GM18873 (cell line): Measurements from ENCODE around the gene UBXN7.
"Not testable (repeated sequence)": the region's sequence is repeated elsewhere in the genome, so short reads cannot be mapped to it uniquely, and the experiment has no call there.

Source experiments
- ATAC-seq: cut with Tn5 transposase; IDR thresholded peaks from one replicate; pipeline ENCODE4 v1.9.1; 2021; ENCODE audit warnings: mild to moderate bottlenecking, moderate library complexity, moderate number of reproducible peaks; ENCODE audit not compliant: unreplicated experiment, low FRiP score

UBXN7 gene

DNA sequence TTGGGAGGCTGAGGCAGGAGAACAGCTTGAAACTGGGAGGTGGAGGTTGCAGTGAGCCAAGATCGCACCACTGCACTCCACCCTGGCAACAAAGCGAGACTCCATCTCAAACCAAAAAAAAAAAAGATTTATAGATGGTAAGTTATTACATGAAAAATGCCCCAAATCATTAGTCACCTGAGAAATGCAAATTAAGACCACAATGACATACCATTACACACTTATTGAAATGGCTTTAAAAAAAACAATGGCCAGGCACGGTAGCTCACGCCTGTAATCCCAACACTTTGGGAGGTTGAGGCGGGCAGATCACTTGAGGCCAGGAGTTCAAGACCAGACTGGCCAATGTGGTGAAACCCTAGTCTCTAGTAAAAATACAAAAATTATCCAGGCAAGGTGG, 10.6 kb downstream of the UBXN7 start:
- not testable (repeated sequence) for ATAC-seq

DNA sequence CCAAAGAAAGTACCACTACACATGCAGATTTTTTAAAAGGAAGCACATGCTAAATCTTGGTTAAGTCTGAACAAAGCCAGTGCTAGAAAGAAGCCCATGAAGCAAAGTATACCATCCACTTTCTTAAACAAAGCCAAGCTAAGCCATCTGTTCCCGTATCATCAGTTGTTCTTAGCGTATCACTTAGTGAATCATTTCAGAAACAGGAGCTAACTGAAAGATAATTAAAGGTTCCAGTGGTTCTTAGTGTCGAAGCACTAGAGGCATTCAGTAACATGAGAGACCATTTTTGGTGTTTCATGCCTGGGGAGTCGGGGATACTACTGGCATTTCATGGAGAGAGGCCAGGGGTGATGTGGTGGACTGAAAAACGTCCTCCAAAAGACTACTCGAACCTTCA, 12.8 kb downstream of the UBXN7 start:
- ATAC-seq = no peak

DNA sequence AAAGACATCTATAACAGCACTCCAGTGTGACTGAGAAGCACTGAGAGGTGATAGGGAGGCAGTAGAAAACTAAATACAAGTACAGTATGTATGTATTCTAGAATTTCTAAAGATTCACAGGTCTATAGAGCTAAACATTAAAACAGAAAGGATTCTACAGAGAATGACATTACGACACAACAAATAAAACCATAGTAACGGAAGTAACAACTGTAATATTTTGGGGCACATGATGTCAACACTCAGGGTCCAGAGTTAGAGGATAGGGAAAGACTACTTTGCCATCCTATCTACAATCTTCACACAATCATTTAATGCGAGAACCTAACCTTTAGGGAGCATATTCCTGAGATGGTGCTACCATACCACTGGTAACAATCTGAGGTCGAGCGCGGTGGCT, 13.6 kb downstream of the UBXN7 start:
- no peak for ATAC-seq

DNA sequence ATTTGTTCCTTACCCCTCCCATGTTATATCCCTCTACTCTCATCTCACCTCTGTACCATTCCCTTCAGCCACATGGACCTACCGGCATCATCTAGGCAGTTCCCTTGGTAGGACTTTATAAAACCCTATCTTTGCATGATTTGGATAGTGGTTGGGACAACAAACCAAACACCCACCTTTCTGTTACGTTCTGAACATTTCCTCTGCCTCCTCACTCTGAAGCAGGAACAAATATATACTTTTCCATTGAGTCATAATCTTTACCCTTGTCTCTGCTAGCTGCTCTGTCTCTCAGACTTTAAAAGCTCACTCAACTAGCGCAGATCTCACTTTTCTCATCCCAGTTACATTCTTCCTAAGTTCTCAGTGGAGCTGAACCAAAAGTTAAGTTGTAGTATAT, 17.8 kb downstream of the UBXN7 start:
- no peak for ATAC-seq

DNA sequence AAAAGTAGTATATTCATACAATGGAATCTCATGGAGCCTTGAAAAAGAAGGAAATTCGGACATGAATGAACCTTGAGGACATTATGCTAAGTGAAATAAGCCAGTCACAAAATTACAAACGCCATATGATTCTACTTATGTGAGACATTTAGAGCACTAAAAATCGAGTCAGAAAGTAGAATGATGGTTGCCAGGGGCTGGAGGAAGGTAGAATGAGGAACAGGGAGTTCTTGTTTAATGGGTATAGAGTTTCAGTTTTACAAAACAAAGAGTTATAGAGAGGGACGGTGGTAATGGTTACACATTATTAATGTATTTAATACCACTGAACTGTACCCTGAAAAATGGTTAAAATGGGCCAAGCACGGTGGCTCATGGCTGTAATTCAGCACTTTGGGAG, 19.5 kb downstream of the UBXN7 start:
- no peak for ATAC-seq

DNA sequence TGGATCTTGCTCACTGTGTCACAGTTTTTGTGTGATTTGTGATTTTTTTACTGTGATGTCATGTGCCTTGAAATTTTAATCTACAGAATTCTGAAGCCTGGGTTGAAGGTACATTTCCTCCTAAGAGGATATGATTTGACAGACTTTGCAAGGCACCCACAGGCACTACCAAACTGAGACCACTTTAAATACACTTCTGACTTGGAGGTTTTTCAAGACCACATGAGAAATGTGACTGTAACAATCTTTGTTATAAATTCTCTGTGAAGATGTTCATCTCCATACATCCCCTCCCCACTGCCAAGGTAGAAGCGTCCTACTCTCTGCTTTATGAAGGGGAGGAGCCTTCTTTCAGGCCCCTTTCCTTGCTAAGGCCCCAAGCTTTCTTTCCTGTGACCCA, 22.8 kb downstream of the UBXN7 start:
- ATAC-seq = no peak

DNA sequence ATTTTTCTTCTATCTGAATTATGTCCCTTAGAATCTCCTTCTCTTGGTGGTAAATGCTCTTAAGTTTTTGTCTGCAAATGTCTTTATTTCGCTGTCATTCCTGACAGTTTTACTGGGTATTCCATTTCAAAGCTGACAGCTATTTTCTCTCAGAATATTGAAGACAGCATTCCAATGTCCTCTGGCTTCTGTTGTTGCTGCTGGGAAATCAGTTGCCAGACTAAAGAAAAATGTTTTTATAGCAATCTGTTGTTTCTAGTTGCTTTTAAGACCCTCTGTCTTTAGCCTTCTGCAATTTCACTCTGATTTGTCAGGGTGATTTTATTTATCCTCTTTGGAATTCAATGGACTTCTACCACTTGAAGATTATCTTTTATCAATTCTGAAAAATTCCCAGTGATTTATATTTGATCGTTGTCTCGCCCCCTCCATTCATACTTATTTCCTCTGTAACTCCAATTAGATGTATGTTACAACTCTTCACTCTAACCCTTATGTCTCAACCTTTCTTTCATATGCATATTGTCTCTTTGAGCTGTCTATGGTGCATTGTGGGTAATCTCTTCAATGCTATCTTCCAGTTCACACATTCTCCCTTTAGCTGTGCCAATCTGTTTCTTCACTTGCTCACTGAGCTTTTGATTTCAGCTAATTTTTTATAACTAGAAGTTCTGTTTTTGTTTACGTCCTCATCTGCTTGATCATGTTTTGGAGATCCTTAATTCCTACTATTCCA, 23.5 kb downstream of the UBXN7 start:
- ATAC-seq = no peak

DNA sequence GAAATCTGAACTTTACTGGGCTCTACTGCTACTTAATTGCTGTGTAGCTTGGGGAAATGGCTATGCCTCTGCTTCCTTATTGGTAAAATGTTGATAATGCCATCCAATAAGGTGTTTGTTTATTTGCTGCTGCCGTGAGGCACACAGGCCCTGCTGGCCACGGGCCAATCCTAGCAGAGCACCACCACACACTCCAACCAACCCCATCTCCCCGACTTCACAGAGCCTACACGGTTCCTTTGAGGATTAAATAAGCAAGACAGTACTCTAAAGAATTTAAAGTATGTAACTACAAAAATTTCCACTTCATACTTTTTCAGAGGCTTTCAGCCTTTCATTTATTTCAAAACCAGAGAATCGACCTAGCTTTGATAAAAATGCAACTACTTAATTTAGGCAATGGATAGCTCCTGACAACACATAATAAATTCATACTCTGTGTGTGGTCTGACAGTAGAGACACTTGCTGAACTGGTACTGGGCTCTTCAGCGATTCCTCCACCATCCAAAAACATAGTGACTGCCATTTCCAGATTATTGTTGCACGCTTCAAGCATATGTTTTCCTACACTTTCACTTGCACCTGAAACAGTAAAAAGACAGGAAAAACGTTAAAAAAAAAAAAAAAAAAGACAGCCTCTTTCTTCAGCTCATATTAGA, 25.3 kb downstream of the UBXN7 start:
- no peak for ATAC-seq

DNA sequence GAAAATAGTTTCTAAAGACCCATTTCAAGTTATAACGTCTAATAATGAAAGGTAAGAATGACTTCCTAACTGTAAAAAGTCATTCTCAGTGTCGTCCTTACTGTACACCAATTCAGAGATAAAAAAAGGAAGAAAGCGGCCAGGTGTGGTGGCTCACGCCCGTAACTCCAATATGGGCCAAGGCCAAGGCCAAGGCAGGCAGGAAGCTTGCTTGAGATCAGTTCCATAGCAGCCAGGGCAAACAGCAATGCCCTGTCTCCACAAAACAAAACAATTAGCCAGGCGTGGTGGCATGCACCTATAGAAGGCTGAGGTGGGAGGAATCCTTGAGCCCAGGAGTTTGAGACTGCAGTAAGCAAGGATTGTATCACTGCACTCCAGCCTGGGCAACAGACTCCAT, 31.9 kb downstream of the UBXN7 start:
- no peak for ATAC-seq

DNA sequence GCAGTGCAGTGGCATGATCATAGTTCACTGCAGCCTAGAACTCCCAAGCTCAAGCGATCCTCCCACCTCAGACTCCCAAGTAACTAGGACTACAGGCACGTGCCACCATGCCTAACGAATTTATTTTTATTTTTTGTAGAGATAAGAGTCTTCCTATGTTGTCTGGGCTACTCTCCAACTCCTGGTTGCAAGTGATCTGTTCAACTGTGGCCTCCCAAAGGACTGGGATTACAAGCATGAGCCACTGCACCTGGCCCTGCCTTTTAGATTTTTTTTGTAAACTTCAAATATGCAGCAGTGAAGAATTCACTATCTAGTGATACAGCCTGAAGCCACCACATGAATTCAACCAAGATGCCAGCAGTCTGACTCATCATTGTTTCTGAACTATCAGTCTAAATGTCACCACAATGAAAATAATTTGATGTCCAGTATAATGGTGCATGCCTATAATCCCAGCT, 32.7 kb downstream of the UBXN7 start:
- no peak for ATAC-seq

DNA sequence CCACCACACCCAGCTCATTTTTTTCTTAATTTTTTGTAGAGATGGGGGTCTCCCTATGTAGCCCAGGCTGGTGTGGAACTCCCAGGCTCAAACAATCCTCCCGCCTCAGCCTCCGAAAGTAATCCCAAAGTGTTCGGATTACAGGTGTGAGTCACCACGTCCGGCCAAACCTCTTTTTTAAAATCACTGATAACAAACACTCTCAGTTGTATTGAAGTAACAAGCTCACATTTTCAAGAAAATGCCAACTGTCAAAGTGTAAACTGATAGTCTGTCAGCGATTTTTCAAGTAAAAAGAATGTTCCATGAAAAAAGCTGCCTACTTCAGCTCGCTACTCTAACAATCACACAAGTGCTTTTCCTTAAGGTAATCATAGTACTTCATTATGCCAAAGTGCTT, 33.4 kb downstream of the UBXN7 start:
- ATAC-seq = no peak

DNA sequence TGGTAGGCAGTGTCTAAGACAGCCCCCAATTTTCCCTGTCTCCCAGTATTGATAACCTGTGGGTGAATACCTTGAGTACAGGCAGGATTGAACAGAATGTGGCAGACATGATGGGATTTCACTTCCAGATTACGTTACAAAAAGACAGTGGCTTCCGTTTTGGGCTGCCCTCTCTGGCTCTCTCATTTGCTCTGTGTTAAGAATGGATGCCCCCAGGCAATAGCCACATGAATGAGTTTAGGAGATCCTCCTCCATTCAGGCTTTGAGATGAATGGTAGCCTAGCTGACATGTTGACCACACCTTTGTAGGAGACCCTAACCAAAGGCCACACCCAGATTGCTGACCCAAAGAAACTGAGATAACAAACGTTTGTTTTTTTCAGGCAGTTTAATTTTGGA, 34.3 kb downstream of the UBXN7 start:
- no peak for ATAC-seq

DNA sequence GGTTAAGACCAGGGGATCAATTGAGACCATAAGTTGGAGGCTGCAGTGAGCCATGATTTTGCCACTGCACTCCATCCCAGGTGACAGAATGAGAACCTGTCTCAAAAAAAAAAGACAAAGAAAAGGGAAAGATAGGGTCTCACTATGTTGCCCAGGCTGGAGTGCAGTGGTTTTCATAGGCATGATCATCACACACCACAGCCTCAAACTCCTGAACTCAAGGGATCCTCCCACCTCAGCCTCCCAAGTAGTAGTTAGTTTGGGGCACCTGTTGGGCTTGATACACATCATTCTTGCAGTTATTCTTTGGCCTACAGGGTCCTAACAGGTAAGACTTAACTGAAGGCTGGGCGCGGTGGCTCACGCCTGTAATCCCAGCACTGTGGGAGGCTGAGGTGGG, 42.1 kb downstream of the UBXN7 start:
- no peak for ATAC-seq

DNA sequence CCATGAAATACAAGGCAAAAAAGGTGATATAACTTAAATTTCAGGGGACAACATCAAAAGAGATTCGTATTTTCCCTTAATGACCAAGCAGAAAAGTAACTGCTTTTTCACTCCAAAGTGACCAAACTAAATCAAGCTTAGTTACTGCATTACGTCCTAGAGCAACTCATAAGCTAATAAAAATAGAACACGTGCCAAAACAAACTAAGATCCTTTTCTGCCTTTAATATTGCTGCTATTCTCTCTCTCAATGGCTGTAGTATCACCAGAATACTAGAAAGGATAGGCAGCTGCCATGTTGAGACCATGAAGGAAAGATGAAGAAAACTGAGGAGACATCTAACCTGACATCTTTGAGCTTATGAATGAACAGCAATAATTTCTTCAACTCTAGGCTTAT, 43.3 kb downstream of the UBXN7 start:
- no peak for ATAC-seq

DNA sequence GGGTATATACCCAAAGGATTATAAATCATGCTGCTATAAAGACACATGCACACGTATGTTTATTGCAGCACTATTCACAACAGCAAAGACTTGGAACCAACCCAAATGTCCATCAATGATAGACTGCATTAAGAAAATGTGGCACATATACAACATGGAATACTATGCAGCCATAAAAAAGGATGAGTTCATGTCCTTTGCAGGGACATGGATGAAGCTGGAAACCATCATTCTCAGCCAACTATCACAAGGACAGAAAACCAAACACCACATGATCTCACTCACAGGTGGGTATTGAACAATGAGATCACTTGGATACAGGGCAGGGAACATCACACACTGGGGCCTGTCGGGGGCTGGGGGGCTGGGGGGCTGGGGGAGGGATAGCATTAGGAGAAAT, 44.3 kb downstream of the UBXN7 start:
- ATAC-seq = not testable (repeated sequence)

DNA sequence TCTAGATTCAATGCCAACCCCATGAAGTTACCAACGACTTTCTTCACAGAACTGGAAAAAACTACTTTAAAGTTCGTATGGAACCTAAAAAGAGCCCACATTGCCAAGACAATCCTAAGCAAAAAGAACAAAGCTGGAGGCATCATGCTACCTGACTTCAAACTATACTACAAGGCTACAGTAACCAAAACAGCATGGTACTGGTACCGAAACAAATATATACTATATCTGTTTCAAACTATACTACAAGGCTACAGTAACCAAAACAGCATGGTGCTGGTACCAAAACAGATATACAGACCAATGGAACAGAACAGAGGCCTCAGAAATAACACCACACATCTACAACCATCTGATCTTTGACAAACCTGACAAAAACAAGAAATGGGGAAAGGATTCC, 45.4 kb downstream of the UBXN7 start:
- ATAC-seq = not testable (repeated sequence)

DNA sequence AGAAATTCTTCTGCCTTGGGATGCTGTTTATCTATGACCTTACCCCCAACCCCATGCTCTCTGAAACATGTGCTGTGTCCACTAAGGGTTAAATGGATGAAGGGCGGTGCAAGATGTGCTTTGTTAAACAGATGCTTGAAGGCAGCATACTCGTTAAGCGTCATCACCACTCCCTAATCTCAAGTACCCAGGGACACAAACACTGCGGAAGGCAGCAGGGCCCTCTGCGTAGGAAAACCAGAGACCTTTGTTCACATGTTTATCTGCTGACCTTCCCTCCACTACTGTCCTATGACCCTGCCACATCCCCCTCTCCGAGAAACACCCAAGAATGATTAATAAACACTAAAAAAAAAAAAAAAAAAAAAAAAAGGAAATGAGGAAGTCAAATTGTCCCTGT, 46.2 kb downstream of the UBXN7 start:
- not testable (repeated sequence) for ATAC-seq

DNA sequence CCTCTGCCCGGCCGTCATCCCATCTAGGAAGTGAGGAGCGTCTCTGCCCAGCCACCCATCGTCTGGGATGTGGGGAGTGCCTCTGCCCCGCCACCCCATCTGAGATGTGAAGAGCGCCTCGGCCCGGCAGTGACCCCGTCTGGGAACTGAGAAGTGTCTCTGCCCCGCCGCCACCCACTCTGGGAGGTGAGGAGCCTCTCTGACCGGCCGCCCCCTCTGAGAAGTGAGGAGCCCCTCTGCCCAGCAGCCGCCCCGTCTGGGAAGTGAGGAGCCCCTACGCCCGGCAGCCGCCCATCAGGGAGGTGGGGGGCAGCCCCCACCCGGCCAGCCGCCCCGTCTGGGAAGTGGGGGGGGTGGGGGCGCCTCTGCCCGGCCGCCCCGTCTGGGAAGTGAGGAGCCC, 46.8 kb downstream of the UBXN7 start:
- ATAC-seq = not testable (repeated sequence)

DNA sequence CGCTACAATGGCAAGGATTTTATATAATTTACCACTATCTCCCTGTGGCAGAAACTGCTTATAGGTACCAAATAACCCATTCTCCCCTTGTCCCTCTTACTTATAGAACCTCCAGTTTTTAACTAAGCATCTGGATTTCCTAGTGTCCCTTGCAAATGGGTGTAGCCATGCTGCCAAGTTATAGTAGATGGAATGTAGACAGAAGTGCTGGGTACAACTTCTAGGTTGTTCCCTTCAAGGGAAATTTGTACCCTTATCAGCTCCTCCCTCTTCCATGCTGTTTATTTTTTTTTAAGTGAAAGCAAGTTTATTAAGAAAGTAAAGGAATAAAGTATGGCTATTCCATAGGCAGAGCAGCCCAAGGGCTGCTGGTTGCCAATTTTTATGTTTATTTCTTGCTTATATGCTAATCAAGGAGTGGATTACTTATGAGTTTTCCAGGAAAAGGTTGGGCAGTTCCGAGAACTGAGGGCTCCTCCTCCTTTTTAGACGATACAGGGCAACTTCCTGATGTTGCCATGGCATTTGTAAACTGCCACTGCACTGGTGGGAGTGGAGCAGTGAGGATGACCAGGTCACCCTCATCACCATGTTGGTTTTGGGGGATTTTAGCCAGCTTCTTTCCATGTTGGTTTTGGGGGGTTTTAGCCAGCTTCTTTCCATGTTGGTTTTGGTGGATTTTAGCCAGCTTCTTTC, 53.9 kb downstream of the UBXN7 start:
- no peak for ATAC-seq

DNA sequence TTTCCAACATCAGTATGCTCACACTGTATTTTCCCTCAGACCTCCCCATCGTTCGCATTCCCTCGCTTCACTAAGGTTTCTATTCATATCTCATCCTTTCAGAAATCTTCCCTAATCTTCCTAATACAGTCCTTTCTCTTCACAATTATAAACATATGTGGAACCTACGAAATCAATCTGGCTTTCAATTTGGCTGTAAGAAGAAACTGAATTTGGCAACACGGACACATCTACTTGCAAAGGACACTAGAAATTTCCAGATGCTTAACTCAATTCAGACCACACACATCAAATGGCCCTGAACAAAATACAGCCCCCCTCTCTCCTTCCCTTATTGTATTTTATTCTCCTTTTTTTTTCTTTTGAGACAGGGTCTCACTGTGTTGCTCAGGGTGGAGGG, 54.9 kb downstream of the UBXN7 start:
- ATAC-seq = no peak

DNA sequence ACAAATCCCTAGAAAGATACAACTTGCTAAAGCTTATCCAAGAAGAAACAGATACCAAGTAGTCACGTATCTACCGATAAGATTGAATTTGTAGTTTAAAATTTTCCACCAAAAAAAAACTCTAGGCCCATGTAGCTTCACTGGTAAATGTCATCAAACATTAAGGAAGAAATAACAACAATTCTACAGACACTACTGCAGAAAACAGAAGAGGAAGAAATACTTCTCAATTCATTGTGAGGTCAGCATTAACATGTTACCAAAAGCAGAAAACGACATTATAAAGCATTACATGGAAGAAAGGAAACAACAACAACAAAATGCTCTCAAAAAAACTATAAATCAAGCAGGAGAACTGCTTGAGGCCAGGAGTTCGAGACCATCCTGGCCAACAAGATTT, 66.5 kb downstream of the UBXN7 start:
- no peak for ATAC-seq

DNA sequence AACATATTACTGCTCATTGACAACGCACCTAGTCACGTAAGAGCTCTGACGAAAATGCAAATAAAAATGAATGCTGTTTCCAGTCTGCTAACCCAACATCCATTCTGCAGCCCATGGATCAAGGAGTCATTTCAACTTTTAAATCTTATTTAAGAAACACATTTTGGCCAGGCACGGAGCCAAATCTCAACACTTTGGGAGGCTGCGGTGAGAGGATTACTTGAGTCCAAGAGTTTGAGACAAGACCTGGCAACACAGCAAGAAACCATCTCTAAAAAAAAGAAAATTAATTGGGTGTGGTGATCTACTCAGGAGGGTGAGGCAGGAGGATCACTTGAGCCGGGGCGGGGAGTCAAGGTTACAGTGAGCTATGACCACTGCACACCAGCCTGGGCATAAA, 71.6 kb downstream of the UBXN7 start:
- ATAC-seq = no peak
